Prostate gland (tissue), 2 donors: ENCODE data around the gene POU2AF3. TPM values are rescaled to one million over a fixed set of nuclear protein-coding genes. Genes with fewer than 3 reads are reported as not detected.
A peak's percentile ranks its signal among the peaks of the same experiment; 100 is the strongest.
"Not testable (repeated sequence)": the region's sequence is repeated elsewhere in the genome, so short reads cannot be mapped to it uniquely, and the experiment has no call there.

Source experiments
- DNase-seq: peaks from one replicate; pipeline ENCODE4 v3.0.0-alpha.2; 2019; ENCODE audit warnings: low spot score
- H3K27ac ChIP-seq, 2 donors: fragments of 200-600 bp; sonication (generic); 2 replicates each; pipeline ENCODE4 v1.5.1; 2017 to 2019
- H3K27me3 ChIP-seq: fragments of 200-600 bp; sonication (generic); replicated peaks from 2 replicates; pipeline ENCODE4 v1.5.1; 2019; ENCODE audit not compliant: insufficient read depth
- H3K36me3 ChIP-seq, 2 donors: fragments of 200-600 bp; sonication (generic); 1 replicate in 1 of 2; 2 replicates in 1 of 2; pipeline versions ENCODE4 v1.5.1 to v1.8.1; 2017 to 2019
- H3K4me1 ChIP-seq: fragments of 200-600 bp; sonication (generic); replicated peaks from 2 replicates; pipeline ENCODE4 v1.5.1; 2019
- H3K4me3 ChIP-seq, 2 donors: fragments of 200-600 bp; sonication (generic); 2 replicates each; pipeline ENCODE4 v1.5.1; 2017 to 2019
- H3K9me3 ChIP-seq: fragments of 200-600 bp; sonication (generic); 2 replicates; pipeline ENCODE4 v1.5.1; 2017
- POLR2A ChIP-seq: fragments of 450-650 bp; IDR thresholded peaks from one replicate; pipeline ENCODE4 v1.6.1; 2016; ENCODE audit warnings: antibody characterized with exemption, mild to moderate bottlenecking
- POLR2AphosphoS5 ChIP-seq: sonication (generic); formaldehyde crosslinking; IDR thresholded peaks from one replicate; pipeline ENCODE4 v1.6.1; 2017; ENCODE audit warnings: antibody characterized with exemption
- WGBS: methylation state at CpG from one replicate; pipeline ENCODE4 v1.1.5; 2018; 5-methylcytosine and 5-hydroxymethylcytosine counted together
- intact Hi-C: fragments of 100-400 bp; cut with DNase I; formaldehyde crosslinking; loops from one replicate; pipeline ENCODE4 v1.14.2; 2022
- total RNA-seq, 2 donors: library from RNA; depleted of rRNA; stranded (reverse); fragments of >200 nt; gene quantifications; one replicate each; pipeline ENCODE4 v1.1.0, GENCODE V29; 2016
- TF ChIP-seq, protein P1 (sequence below), 4 experiments: fragments of 200-600 bp in 2 of 4; fragments of 450-650 bp in 2 of 4; sonication (generic) in 2 of 4; IDR thresholded peaks; 1 replicate in 3 of 4; 2 replicates in 1 of 4; pipeline ENCODE4 v1.5.1; 2016 to 2019; ENCODE audit warnings: antibody characterized with exemption in 4 of 4, mild to moderate bottlenecking in 2 of 4, moderate library complexity in 2 of 4

POU2AF3 gene
- total RNA-seq, 2 donors from 2014 or later: 7.7 to 9.5 TPM

DNA sequence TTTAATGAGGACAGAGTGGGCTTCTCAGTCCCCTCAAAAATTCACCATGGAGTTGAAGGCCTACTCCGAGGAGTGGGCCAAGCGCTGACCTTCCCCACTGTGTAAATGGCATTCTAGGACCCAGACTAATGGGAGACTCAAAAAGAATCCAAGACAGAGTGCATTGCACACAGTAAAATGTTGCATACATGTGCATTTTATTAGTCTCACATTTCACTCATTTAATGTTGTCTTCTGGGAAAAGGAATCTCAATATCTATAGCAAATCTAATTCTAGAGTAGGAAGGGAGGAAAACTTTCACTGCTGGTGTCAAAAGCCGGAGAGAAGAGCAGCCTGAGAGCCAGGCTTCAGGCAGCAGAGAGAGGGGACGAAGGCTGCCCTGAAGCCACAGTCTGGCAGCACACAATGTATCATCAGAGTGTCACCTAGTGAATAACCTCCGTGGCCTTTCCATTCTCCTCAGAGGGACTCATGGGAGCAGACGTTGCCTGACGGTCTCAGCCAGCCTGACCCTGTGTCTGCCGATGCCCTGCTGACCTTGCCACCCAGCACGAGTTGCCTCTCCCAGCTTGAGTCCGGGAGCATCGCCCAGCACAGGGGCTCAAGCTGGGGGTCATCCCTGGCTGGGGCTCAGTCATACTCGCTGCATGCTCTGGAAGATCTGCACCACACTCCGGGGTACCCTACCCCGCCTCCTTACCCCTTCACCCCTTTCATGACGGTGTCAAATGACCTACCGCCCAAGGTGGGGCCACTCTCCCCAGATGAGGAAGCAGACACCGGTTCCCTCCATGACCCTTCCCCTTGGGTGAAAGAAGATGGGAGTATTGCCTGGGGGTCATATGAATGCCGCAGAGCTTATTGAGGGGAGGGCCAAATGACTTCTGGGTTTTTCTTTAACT is 12.9 kb upstream of the POU2AF3 start:
- WGBS: 78% methylated on average over 18 of the region's 18 CpGs

DNA sequence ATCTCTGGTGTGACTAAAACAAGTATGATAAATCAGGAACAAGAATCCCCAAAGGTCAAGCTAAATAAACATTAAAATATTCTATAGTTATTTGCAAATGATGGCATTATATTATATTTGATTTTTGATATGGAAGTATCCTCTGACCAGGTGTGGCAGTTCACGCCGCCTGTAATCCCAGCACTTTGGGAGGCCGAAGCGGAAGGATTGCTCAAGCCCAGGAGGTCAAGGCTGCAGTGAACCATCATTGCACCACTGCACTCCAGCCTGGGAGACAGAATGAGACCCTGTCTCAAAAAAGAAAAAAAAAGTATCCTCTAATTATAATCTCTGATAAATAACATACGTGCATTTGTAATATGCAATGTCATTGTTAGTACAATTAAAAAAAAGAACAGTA is 6.6 kb upstream of the POU2AF3 start:
- Histone ChIP-seq H3K4me1 (no peaks in the 10 kb centered on the region), H3K27me3 (no peaks in the 10 kb centered on the region), H3K27ac (no peak overlapping the region), H3K4me3 (no peak overlapping the region), H3K9me3 (no peaks in the 10 kb centered on the region), H3K36me3 (no peaks in the 10 kb centered on the region)
- intact Hi-C loops: no loop called here
- DNase-seq: no peak
- 94% methylated on average over 5 of the region's 5 CpGs for WGBS
- TF ChIP-seq POLR2AphosphoS5: no peak
- no peak for TF ChIP-seq POLR2A
- TF ChIP-seq, protein P1, sequence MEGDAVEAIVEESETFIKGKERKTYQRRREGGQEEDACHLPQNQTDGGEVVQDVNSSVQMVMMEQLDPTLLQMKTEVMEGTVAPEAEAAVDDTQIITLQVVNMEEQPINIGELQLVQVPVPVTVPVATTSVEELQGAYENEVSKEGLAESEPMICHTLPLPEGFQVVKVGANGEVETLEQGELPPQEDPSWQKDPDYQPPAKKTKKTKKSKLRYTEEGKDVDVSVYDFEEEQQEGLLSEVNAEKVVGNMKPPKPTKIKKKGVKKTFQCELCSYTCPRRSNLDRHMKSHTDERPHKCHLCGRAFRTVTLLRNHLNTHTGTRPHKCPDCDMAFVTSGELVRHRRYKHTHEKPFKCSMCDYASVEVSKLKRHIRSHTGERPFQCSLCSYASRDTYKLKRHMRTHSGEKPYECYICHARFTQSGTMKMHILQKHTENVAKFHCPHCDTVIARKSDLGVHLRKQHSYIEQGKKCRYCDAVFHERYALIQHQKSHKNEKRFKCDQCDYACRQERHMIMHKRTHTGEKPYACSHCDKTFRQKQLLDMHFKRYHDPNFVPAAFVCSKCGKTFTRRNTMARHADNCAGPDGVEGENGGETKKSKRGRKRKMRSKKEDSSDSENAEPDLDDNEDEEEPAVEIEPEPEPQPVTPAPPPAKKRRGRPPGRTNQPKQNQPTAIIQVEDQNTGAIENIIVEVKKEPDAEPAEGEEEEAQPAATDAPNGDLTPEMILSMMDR (IDR thresholded peaks at IDR 0.05): no peak

More for the DNA sequence above, 12.9 kb upstream of the POU2AF3 start:
- Histone ChIP-seq H3K4me1 (no peaks in the 10 kb centered on the region), H3K9me3 (no peaks in the 10 kb centered on the region), H3K27ac (no peak overlapping the region), H3K27me3 (no peaks in the 10 kb centered on the region), H3K36me3 (no peaks in the 10 kb centered on the region), H3K4me3 (no peak overlapping the region)
- TF ChIP-seq POLR2AphosphoS5: no peak
- TF ChIP-seq, protein P1 (IDR thresholded peaks at IDR 0.05): no peak
- DNase-seq: no peak
- intact Hi-C loops: loop anchor here (1.0 kb wide), 1 partner anchor 161 kb away; no protein-coding TSS in a partner anchor

DNA sequence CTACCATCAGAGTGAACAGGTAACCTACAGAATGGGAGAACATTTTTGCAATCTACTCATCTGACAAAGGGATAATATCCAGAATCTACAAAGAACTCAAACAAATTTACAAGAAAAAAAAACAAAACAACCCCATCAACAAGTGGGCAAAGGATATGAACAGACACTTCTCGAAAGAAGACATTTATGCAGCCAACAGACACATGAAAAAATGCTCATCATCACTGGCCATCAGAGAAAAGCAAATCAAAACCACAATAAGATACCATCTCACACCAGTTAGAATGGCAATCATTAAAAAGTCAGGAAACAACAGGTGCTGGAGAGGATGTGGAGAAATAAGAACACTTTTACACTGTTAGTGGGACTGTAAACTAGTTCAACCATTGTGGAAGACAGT is 5.9 kb upstream of the POU2AF3 start:
- H3K27ac ChIP-seq, H3K4me3 ChIP-seq, DNase-seq, H3K4me1 ChIP-seq, H3K36me3 ChIP-seq, H3K9me3 ChIP-seq, intact Hi-C loops, H3K27me3 ChIP-seq: not testable (repeated sequence)
- WGBS: 88% methylated on average over 1 of the region's 1 CpG

DNA sequence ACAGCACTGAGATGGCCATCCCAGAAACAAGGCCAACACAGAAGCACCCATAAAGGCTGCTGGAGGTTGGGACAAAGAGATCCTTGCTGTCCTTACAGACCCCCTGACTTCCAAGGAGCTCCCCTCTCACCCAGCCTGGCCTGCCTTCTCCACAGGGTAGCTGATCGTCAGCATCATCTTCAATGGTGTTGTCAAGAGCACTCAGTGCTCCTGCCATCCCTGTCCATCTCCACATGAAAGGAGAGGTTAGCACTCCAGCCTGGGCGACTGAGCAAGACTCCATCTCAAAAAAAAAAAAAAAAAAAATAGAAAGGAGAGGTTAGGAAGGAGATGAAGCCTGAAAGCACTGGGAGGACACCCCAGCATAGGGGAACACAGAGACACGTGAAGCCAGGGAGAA is 2.1 kb upstream of the POU2AF3 start:
- intact Hi-C loops: no loop called here
- WGBS: 96% methylated on average over 3 of the region's 3 CpGs
- H3K4me3 ChIP-seq: no peak overlapping the region
- H3K36me3 ChIP-seq: no peaks in the 10 kb centered on the region
- DNase-seq: no peak
- no peaks in the 10 kb centered on the region for H3K27me3 ChIP-seq
- no peak for TF ChIP-seq POLR2A
- TF ChIP-seq POLR2AphosphoS5: no peak
- TF ChIP-seq, protein P1 (IDR thresholded peaks at IDR 0.05): no peak
- H3K4me1 ChIP-seq: no peaks in the 10 kb centered on the region
- H3K27ac ChIP-seq: no peak overlapping the region
- no peaks in the 10 kb centered on the region for H3K9me3 ChIP-seq

DNA sequence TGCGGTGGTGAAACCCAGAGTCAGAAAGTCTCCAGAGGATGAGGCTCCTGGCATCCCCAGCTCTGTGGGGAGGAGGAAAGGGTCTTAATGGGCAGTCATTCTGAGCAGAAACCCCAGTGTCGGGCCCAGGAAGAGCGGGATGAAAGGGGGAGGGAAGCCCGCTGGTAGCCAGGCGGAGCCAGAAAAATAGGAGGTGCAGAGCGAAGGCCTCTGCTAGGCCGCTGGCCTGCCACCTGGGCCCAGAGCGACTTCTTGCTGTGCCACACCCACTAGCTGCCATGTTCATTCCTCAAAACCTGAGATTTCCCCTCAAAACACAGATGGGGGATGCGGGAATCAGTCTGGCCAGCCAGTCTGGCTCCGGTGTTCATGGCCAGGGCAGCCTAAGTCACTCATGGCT is 650 bp upstream of the POU2AF3 start:
- intact Hi-C loops: no loop called here
- H3K27ac ChIP-seq: peak overlapping the region in 1 of 2 donors; percentile 12
- 98% methylated on average over 10 of the region's 10 CpGs for WGBS
- H3K9me3 ChIP-seq: no peaks in the 10 kb centered on the region
- H3K27me3 ChIP-seq: no peaks in the 10 kb centered on the region
- no peaks in the 10 kb centered on the region for H3K4me1 ChIP-seq
- DNase-seq: no peak
- no peaks in the 10 kb centered on the region for H3K36me3 ChIP-seq
- TF ChIP-seq POLR2AphosphoS5: no peak
- TF ChIP-seq, protein P1 (IDR thresholded peaks at IDR 0.05): no peak
- H3K4me3 ChIP-seq: no peak overlapping the region
